GM19043 (cell line): Measurements from ENCODE around the gene OPCML.
"Not testable (repeated sequence)": the region's sequence is repeated elsewhere in the genome, so short reads cannot be mapped to it uniquely, and the experiment has no call there.

Experiments
- ATAC-seq: cut with Tn5 transposase; IDR thresholded peaks from one replicate; pipeline ENCODE4 v1.9.1; 2021; ENCODE audit warnings: low read depth; ENCODE audit not compliant: unreplicated experiment

Gene OPCML

DNA sequence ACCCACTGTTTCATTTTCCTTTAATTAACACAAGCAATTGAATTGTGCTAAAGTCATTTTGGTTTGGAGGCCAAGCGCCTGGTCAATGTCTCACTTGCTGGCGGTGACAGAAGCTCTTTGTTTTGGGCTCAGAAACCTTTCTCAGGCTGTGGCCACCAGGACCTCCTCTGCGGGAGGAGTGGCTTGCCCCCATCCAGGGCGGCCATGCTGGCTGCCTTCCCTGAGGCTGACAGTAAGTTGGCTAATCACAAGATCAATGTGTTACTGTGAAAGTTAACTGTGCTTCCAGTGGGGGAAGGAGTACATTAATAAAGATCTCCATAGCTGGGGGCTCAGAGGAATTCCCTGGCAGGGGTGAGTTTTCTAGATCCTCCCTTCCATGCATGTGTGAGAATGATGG, 1087.4 kb downstream of the OPCML start:
- no peak for ATAC-seq

DNA sequence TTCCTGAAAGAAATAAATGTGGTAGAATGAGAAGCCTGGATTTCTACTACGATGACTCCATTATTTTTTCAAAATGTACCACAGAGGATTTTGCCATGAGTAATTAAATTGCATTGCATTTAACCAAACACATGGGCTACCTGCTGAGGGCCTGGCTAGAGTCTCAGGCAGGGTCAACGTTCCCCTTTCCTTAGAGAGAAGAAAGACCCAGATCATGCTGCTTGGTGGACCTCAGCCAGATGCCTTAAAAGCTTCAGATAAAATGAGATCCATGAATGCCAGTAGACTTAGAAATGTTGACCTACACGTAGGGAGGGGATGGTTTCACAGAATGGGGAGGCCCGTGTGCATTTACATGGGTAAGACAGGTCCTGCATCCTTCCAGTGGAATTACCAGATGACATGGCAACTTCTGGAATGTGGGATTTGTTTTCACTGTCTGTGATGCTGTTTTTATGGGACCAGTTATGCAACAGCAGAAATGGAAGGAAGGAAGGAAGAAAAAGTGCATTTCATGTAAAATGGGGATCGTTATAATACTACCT, 1092.5 kb downstream of the OPCML start:
- ATAC-seq = no peak

DNA sequence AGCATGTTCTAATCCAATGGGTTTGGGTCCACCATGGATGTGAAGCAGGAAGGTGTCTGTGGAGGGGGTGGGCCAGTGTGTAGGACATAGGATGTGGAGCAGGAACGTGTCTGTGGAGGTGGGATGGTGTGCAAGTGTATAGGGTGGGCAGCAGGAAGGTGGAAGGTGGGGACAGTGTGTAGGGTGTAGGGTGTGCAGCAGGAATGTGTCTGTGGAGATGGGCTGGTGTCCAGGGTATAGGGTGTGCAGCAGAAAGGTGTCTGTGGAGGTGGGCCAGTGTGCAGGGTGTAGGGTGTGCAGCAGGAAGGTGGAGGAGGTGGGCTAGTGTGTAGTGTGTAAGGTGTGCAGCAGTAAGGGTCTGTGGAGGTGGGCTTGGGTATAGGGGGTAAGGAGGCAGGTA, 1093.9 kb downstream of the OPCML start:
- ATAC-seq = no peak

DNA sequence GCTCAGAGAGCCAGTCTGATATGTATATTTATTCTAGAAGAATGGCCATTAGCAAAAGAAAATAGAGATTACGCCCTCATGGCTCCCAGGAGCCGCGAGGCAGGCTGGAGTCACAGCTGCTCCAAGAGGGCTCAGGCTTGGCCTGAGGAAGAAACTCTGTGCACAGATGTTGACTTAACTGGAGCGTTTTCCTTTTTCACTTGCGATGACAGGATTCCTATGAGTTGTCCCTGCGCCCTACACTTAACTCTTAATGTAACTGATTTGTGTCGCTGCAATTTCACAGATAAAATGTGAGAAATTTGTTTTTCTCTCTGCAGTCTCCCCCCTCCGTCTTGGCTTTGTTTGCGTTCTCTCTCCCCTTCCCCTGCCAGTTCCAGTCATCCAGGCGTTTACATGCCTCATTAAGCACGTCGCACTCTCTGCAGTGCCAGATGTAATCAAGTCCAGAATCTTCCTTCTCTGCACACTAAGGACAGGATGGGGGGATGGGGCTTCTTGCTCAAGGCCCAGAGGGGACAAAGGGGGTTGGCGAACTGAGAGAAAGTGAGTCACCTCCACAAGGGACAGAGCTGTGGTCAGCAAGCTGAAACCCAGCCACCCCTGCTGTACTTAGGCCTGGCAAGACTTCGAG, 1101.8 kb downstream of the OPCML start:
- ATAC-seq = no peak

DNA sequence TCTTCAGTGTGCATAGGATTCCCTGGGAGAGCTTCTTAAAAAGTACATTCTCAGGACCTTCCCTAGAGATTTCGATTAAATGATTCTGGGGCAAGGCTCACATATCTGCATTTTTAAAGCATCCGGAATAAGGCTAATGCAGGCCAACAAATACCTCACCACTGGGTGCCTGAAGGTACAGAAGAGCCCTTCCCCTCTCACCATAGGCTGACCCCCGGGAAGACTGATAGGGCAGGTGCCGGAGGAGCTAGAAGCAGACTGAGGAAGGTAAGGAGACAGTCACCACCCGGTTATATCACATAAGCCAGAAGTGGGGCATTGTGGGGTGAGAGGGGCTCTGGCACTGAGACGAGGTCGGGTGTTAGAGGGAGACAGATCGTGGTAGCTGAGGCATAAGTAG, 1102.6 kb downstream of the OPCML start:
- no peak for ATAC-seq

DNA sequence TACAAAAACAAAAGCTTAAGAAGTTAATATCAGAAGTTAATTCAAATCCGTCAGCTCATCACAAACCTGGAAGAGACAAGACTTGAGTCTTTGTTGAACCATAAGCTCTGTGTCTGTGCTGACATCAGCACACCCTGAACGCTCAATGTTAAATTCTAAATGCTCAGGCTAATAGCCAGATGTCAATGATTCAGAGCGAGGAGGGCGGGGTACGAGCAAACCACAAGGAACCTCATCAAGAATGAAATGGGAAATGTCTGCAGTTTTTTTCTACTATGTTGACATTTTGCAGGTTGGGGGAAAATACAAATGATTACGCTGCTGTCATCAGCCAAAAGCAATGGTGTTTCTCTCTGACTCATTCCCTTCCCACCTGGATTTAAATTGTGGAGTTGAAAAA, 1104.7 kb downstream of the OPCML start:
- ATAC-seq = no peak

DNA sequence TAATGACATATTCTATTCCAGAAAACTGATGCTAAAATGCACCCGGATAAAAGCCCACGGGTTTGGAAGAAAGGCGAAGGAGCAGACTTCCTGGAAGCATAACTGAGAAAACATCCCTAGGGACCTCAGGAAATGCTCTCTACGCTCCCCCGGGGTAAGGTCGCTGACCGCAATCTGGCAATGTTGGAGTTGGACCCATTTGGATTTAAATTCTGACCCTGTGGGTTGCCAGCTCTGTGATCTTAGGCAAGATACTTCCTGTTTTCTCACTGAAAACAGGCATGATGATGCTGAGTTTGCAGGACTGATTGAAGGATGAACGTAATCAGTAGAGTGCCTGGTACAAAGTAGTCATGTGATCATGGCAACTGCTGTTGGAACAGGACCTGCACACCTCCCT, 1107.9 kb downstream of the OPCML start:
- ATAC-seq = no peak

DNA sequence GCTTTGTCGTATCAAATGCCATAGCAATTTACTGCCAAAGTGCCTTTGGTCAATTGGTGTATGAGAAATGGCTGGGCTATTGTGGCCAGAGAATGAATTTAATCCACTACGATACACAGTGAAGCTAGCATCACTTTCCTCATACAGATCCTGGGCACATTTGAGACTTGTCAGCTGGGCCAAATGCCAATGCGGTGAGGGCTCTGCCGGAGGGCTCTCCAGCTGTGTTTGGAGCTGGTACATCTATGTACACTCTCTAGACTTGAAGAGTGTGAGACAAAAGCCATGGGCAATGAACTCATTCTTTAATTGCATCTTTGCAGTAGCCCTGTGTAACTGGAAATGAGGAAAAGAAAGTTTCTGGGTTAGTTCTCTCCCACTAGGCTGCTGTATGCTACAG, 1109.0 kb downstream of the OPCML start:
- ATAC-seq = no peak

DNA sequence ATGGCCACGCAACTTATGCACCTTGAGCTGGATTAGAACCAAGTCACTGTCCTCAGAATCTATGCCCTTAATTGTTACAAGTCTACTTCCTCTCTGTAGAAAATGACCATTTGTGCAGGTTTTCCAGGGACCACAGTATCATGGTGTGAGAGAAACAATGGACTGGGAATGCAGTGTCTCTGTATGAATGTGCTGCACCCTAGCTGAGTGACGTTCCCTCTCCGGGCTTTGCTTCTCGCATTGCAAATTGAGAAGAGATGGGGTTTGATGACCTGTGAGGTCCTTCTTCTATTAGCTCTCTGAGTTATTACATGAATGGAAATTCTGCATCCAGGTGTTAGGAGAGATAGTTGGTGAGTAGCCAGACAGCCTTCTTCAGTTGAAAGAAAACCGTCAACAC, 1109.6 kb downstream of the OPCML start:
- ATAC-seq = no peak

DNA sequence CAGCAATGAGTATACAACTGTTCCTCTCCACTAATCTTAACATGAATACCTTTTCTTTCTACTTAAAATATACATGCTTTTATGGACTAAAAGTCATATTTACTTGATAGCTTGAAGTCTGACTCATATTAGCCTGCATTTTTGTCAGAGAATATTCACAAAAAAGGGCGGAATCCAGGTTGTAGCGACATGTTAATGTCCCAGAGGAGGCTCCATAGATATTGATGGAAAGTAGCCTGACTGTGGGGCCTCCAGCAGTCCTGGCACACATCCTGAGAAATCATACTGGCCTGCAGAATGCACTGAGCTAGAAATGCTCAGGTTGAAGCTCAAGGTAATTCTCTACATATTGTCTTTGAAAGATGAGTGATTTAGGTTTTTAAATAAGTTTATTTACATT, 1110.7 kb downstream of the OPCML start:
- ATAC-seq = no peak

DNA sequence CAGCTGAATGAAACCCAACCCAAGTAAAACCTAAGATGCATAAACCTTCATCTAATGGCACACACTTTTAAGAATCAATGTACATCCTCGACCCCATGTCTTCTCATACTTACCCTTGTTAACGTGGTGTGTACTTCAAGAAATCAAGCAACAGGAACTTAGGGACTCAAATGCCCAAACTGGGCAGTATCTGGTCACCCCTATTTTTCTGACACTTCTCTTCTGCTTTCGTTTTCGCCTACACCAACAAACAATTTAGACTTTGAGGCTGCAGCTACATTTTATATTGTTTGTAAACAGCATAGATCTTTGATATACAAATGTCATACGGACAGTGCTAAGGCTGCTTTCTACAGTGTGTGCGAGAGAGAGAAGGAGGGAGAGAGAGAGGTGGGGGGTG, 1117.8 kb downstream of the OPCML start:
- no peak for ATAC-seq

DNA sequence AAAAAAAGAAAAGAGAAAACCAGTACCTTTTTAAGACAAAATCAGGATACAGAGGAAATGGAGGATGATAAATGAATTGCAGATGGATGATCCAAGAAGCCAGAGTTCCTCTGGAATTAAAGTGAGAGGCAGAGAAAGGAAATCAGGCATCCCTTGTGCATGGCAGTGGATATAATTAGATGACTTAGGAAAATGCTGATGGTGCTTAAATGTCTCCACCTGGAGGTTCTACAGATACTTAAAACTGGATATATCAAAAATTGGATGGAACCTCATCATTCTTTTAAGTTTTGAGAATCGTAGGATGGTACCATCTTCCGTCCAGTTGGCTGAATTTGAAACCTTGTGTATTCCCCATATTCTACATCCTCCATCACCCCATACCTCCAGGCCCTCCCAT, 1121.9 kb downstream of the OPCML start:
- ATAC-seq = no peak

DNA sequence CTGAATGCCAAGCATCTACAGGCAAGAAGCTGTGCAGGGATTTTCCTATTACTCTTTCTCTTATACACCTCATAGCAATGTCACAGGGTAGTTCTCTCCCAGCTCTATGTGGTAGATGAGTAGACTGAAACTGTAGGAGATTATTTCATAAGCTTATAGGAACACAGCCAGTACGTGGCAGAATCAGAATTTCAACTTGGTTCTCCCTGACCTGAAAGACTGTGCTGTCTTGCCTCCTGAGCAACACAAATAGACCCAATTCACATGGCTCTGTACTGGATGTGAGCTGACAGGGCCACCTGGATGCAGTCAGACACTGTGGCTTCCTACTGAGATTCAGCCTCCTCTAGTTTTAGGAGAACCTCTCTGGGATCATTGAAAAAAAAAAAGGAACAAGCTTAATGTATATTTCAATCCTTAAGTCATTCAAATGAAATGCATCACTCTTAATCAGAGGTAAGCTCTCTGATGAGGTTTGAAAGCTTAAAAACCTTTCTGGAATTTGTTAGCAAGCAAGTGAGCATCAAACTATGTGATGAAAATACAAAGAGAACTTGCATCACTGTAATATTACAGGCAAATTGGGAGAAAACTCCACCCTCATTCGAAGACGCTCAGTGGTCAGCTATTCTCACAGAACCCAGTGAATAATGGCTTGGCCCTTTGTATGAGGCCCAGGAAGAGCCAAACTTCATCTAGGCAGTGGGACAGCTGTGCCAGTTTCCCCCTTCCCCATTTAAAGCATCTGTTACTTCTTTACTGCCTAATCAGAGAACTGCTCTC, 1122.5 kb downstream of the OPCML start:
- no peak for ATAC-seq

DNA sequence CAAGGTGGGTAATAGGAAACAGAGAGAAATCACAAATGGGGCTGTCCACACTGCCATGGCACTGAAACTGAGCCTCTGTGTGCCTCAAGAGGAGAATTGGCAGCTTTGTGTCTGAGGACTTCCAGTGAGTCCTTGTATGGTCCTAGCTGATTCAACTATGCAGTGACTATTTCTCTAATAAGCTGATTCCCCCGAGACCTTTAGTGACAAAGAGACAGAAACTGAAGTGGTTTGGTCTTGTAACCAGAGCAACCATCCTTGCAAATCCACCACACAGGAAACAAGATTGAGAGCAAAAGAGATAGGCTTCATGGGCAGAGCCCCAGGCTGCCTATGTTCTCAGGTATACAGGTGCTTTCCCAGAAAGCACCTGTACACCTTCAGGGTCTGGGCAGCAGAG, 1123.4 kb downstream of the OPCML start:
- peak; percentile 84 for ATAC-seq

DNA sequence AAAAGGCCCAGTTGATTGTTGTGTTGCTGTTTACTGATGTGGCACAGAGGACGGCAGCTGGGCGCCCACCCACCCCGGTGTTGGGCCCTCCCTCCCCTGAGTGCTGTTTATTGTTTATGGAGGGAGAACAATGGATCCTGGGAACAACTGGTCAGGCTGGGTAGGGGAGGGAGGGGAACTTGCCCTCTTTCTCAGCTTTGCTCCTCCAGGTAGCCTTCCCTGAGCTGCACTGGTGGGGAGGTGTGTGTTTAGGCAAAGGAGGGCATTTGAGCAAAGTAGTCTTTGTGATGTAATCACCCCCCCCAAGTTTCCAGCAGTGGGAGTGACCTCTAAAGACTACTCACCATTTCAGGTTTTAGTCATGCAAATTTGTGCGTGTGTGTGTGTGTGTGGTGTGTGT, 1126.6 kb downstream of the OPCML start:
- no peak for ATAC-seq

DNA sequence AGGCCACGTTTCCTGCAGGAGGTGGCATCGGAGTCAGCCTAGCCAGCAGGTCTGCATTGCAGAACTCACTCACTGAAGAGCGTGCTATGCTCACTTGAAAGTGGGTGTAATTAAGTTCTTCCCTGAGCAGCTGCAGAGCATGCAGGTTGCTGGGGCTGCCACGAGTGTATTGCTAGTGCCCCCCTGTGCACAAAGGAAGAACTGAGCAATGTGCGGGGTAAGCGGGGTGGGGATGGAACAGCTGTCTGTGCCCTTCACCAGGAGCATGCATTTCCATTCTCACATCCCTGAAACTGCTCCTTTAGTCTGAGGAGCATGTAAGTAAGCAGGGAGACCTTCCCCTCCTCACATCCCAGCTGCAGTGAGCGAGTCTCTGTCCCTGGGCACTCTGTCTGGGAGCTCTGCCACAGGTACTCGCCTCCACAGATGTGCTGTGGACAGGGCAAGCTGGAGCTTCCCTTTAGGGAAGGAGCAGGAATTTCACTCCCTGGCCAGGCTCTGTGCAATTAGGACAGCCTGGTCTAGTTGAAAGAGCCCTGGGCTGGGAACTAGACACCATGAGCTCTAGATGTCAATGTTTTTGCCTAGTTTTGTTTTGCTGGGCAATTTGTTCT, 1130.1 kb downstream of the OPCML start:
- peak; percentile 85 for ATAC-seq

DNA sequence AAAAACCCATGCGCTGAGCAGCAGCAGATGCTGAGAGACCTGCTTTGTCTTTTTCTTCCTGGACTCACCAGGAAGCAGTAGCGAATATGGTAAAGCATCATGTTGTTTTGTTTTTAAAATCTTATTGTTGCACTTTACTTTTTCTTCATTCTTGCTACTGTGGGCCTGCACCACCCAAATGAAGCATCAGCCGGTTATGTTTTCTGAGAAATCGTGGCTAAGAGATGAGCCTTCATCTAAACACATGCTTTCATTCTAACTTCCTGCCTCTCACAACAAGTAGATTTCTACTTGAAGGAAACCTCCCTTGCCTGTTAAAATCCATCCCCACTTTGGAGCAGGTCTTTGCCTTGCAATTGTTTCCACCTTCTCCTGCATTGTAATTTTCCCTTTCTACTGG, 1136.0 kb downstream of the OPCML start:
- ATAC-seq = no peak

DNA sequence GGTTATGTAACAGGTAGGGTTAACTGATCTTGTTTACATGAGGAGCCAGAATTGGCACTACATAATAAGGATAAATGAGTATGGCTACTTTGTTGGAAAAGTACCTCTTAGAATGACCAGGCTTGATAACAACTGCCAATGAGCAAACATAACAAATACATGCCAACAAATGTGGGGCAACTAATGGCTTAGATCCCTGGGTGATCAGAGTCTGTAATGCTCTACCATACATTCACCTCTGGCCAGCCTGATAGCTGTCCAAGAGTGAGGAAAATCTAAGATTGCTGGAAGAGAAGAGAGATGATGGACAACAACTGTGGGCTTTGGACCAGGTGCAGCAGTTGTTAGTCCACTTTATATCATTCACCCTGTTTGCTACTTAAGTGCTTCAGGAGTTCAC, 1136.9 kb downstream of the OPCML start:
- ATAC-seq = no peak

DNA sequence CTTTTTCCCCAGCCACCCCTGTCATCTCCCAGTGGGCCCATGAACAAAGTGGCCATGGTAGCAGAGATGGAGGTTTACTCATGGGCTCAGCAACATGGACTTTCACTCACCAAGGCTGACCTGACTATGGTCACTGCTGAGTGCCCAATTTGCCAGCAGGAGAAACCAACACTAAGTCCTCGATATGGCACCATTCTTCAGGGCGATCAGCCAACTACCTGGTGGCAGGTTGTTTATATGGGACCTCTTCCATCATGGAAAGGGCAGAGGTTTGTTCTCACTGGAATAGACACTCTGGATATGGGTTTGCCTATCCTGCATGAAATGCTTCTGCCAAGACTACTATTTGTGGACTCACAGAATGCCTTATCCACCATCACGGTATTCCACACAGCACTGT, 1152.8 kb downstream of the OPCML start:
- no peak for ATAC-seq

DNA sequence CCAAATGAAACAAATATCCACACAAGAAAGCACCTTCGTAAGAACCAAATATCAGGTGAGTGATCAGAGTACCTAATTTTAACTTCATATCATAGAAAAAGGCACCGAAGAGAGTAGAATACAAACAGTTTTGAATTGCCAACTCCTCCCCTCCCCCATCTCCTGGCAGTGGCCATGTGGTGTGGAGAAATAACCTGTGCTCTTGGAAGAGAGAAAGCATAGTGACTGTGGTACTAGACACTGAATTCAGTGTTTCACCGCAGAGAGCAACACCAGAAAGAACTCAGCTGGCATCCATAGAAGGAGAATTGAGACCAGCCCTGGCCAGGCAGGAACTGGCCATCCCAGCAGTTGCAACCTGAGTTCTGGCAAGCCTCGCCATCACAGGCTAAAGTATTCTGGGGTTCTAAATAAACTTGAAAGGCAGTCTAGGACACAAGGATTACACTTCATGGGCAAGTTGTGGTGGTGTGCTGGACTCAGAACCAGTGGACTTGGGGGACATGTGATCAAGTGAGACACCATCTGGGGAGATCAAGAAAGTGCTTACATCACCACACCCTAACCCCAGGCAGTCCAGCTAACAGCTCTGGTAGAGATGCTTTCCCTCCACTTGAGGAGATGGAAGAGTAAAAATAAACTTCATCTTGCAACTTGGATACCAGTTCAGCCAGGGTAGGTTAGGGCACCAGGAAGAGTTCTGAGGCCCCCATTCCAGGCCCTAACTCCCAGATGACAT, 1158.7 kb downstream of the OPCML start:
- ATAC-seq = no peak

DNA sequence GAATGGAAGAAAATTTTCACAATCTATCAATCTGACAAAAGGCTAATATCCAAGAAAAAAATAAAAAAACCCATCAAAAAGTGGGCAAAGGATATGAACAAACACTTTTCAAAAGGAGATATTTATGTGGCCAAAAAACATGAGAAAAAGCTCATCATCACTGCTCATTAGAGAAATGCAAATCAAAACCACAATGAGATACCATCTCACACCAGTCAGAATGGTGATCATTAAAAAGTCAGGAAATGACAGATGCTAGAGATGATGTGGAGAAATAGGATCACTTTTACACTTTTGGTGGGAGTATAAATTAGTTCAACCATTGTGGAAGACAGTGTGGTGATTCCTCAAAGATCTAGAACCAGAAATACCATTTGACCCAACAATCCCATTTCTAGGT, 1162.2 kb downstream of the OPCML start:
- ATAC-seq = not testable (repeated sequence)
